BLaER1 (cell line): Measurements from ENCODE around the gene ARL17A.
"Not testable (repeated sequence)": the region's sequence is repeated elsewhere in the genome, so short reads cannot be mapped to it uniquely, and the experiment has no call there.

Experiments used
- H3K27ac ChIP-seq: shearing (Covaris generic); formaldehyde crosslinking; 2 replicates; pipeline ENCODE4 v1.8.1; 2022
- H3K27me3 ChIP-seq: shearing (Covaris generic); formaldehyde crosslinking; 2 replicates; pipeline ENCODE4 v1.8.1; 2022
- H3K36me3 ChIP-seq: shearing (Covaris generic); formaldehyde crosslinking; 2 replicates; pipeline ENCODE4 v1.8.1; 2022
- H3K4me1 ChIP-seq: shearing (Covaris generic); formaldehyde crosslinking; 2 replicates; pipeline ENCODE4 v1.8.1; 2022
- H3K4me2 ChIP-seq: shearing (Covaris generic); formaldehyde crosslinking; 2 replicates; pipeline ENCODE4 v1.8.1; 2022
- H3K4me3 ChIP-seq: shearing (Covaris generic); formaldehyde crosslinking; 2 replicates; pipeline ENCODE4 v1.8.1; 2022
- H3K9ac ChIP-seq: shearing (Covaris generic); formaldehyde crosslinking; 2 replicates; pipeline ENCODE4 v1.8.1; 2022
- H3K9me3 ChIP-seq: shearing (Covaris generic); formaldehyde crosslinking; 2 replicates; pipeline ENCODE4 v1.8.1; 2022
- H4K20me1 ChIP-seq: shearing (Covaris generic); formaldehyde crosslinking; 2 replicates; pipeline ENCODE4 v1.8.1; 2022

Gene ARL17A

GRCh38 chr17:46590157-46591146 lies 11.0 kb upstream of the ARL17A start, which contains the start of gene NSF:
TSS of gene NSF (plus strand) at chr17:46590669. CDS start at chr17:46590776, 107 bp downstream.
- not testable (repeated sequence) for H3K36me3 ChIP-seq, H3K4me2 ChIP-seq, H3K4me1 ChIP-seq, H3K27me3 ChIP-seq, H3K9me3 ChIP-seq, H4K20me1 ChIP-seq, H3K9ac ChIP-seq, H3K27ac ChIP-seq, H3K4me3 ChIP-seq

GRCh38 chr17:46585444-46585843 lies 6.0 kb upstream of the ARL17A start:
- not testable (repeated sequence) for H3K4me1 ChIP-seq, H3K4me3 ChIP-seq, H3K4me2 ChIP-seq, H3K27ac ChIP-seq, H3K9ac ChIP-seq, H4K20me1 ChIP-seq, H3K27me3 ChIP-seq, H3K36me3 ChIP-seq, H3K9me3 ChIP-seq

GRCh38 chr17:46580082-46580481 lies 591 bp upstream of the ARL17A start:
- not testable (repeated sequence) for H3K4me1 ChIP-seq, H3K27me3 ChIP-seq, H3K27ac ChIP-seq, H3K4me3 ChIP-seq, H3K9ac ChIP-seq, H4K20me1 ChIP-seq, H3K4me2 ChIP-seq, H3K36me3 ChIP-seq, H3K9me3 ChIP-seq

GRCh38 chr17:46571796-46572195 lies 7.7 kb downstream of the ARL17A start:
- not testable (repeated sequence) for H3K36me3 ChIP-seq, H3K9ac ChIP-seq, H4K20me1 ChIP-seq, H3K4me3 ChIP-seq, H3K27me3 ChIP-seq, H3K4me1 ChIP-seq, H3K9me3 ChIP-seq, H3K27ac ChIP-seq, H3K4me2 ChIP-seq

- not testable (repeated sequence) for H4K20me1 ChIP-seq, H3K9me3 ChIP-seq, H3K4me1 ChIP-seq, H3K27me3 ChIP-seq, H3K4me3 ChIP-seq, H3K36me3 ChIP-seq, H3K27ac ChIP-seq, H3K4me2 ChIP-seq, H3K9ac ChIP-seq
Observed at GRCh38 chr17:46566980-46567379, 12.5 kb downstream of the ARL17A start.

GRCh38 chr17:46566284-46566683 lies 13.2 kb downstream of the ARL17A start:
- not testable (repeated sequence) for H3K27ac ChIP-seq, H3K4me2 ChIP-seq, H3K27me3 ChIP-seq, H3K9ac ChIP-seq, H3K9me3 ChIP-seq, H3K36me3 ChIP-seq, H4K20me1 ChIP-seq, H3K4me1 ChIP-seq, H3K4me3 ChIP-seq

GRCh38 chr17:46560048-46560447 lies 19.4 kb downstream of the ARL17A start:
- H3K36me3 ChIP-seq, H3K4me3 ChIP-seq, H3K27ac ChIP-seq, H3K27me3 ChIP-seq, H3K4me1 ChIP-seq, H3K9ac ChIP-seq, H4K20me1 ChIP-seq, H3K4me2 ChIP-seq, H3K9me3 ChIP-seq: not testable (repeated sequence)

- H3K9ac ChIP-seq, H3K4me2 ChIP-seq, H3K27me3 ChIP-seq, H3K4me3 ChIP-seq, H3K4me1 ChIP-seq, H3K9me3 ChIP-seq, H3K36me3 ChIP-seq, H4K20me1 ChIP-seq, H3K27ac ChIP-seq: not testable (repeated sequence)
Observed at GRCh38 chr17:46559155-46559554, 20.3 kb downstream of the ARL17A start.

- H3K4me3 ChIP-seq, H3K27ac ChIP-seq, H3K27me3 ChIP-seq, H3K4me2 ChIP-seq, H3K9me3 ChIP-seq, H3K4me1 ChIP-seq, H3K36me3 ChIP-seq, H4K20me1 ChIP-seq, H3K9ac ChIP-seq: not testable (repeated sequence)
Observed at GRCh38 chr17:46548607-46549006, 30.9 kb downstream of the ARL17A start.

- H3K4me1 ChIP-seq, H3K9me3 ChIP-seq, H4K20me1 ChIP-seq, H3K4me2 ChIP-seq, H3K9ac ChIP-seq, H3K27ac ChIP-seq, H3K4me3 ChIP-seq, H3K36me3 ChIP-seq, H3K27me3 ChIP-seq: not testable (repeated sequence)
Observed at GRCh38 chr17:46534716-46535115, 44.8 kb downstream of the ARL17A start.

- H3K36me3 ChIP-seq, H3K9me3 ChIP-seq, H3K4me2 ChIP-seq, H3K4me3 ChIP-seq, H3K4me1 ChIP-seq, H4K20me1 ChIP-seq, H3K9ac ChIP-seq, H3K27me3 ChIP-seq, H3K27ac ChIP-seq: not testable (repeated sequence)
Observed at GRCh38 chr17:46512168-46512567, 67.3 kb downstream of the ARL17A start, which contains the start of gene LRRC37A2. TSS of gene LRRC37A2 (plus strand) at chr17:46512468. CDS start at chr17:46512713, 245 bp downstream.

GRCh38 chr17:46505896-46506295 lies 73.6 kb downstream of the ARL17A start:
- not testable (repeated sequence) for H3K9ac ChIP-seq, H3K4me2 ChIP-seq, H3K4me3 ChIP-seq, H4K20me1 ChIP-seq, H3K36me3 ChIP-seq, H3K27ac ChIP-seq, H3K4me1 ChIP-seq, H3K9me3 ChIP-seq, H3K27me3 ChIP-seq

- not testable (repeated sequence) for H3K4me1 ChIP-seq, H3K27ac ChIP-seq, H3K27me3 ChIP-seq, H3K4me2 ChIP-seq, H3K4me3 ChIP-seq, H3K36me3 ChIP-seq, H3K9ac ChIP-seq, H4K20me1 ChIP-seq, H3K9me3 ChIP-seq
Observed at GRCh38 chr17:46499437-46500139, 79.9 kb downstream of the ARL17A start.

- H3K4me2 ChIP-seq, H3K36me3 ChIP-seq, H3K4me3 ChIP-seq, H4K20me1 ChIP-seq, H3K9me3 ChIP-seq, H3K27me3 ChIP-seq, H3K9ac ChIP-seq, H3K27ac ChIP-seq, H3K4me1 ChIP-seq: not testable (repeated sequence)
Observed at GRCh38 chr17:46492021-46492420, 87.5 kb downstream of the ARL17A start.

- H3K27me3 ChIP-seq, H3K4me3 ChIP-seq, H3K36me3 ChIP-seq, H3K27ac ChIP-seq, H4K20me1 ChIP-seq, H3K9me3 ChIP-seq, H3K4me2 ChIP-seq, H3K4me1 ChIP-seq, H3K9ac ChIP-seq: not testable (repeated sequence)
Observed at GRCh38 chr17:46481310-46481709, 98.2 kb downstream of the ARL17A start.
